Measurements from ENCODE around the gene ADARB2.
"Not testable (repeated sequence)": the region's sequence is repeated elsewhere in the genome, so short reads cannot be mapped to it uniquely, and the experiment has no call there.

The ADARB2 gene

DNA sequence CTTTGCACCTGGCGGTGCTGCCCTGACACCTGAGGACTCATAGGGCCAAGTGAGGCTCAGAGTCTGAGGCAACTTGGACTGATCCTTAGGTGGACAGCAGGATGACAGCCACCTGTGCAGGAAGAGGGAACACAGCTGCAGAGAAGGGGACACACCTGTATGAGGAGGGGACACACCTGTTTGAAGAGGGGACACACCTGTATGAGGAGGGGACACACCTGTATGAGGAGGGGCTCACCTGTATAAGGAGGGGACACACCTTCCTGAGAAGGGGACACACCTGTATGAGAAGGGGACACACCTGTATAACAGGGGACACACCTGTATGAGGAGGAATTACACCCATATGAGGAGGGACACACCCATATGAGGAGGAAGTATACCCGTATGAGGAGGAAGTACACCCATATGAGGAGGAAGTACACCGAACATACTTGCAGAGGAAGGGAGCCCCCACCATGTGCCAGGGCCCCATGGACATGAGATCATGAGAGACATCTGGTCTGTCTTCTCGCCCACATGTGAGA is 285.9 kb downstream of the ADARB2 start:
- no peak for DNase-seq

DNA sequence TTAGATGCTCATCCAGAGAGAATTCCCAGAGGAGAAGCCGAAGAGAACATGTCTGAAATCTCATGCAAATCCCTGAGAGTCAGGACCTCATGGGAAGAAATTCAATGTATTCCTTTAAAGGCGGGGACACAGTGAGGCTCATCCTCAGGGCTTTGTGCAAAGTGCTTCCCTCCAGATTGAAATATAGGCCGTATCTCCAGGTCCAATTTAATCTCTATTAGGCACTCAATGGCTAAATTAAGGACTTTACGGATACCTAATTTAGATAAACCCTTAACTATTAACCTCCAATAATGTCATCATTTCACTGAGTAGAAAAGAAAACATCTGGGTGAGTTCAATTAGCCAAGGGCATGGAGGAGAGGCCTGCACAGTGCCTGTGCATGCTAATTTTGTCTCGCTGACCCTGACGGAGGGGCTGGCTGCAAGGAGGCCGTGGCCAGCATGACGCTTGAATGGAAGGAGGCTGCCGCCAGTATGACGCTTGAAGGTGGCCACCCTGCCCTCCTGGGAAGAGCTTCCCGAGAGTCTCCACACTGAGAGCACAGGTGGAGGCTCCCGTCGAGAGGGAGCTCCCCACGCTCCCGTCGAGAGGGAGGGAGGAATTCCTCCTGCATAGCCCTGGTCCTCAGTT is 287.6 kb downstream of the ADARB2 start:
- DNase-seq = no peak

DNA sequence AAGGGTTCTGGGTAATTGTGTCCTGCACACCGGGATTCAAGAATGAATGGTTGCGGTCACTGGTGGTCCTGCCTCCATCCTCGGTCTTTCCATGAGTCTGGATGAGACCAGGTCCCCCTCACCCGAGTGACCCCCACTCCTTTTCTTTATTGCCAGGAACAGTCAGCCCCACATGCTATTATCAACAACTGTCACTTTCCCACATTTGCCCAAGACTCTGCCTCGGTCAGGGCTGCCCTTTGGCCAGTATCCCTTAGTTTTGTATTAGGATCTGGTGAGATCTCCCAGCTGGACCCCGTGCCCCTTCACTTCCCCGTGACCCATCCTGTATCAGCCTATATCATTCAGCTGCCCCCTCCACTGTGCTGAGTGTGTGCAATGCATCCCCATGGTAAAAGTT is 288.3 kb downstream of the ADARB2 start:
- DNase-seq = no peak

DNA sequence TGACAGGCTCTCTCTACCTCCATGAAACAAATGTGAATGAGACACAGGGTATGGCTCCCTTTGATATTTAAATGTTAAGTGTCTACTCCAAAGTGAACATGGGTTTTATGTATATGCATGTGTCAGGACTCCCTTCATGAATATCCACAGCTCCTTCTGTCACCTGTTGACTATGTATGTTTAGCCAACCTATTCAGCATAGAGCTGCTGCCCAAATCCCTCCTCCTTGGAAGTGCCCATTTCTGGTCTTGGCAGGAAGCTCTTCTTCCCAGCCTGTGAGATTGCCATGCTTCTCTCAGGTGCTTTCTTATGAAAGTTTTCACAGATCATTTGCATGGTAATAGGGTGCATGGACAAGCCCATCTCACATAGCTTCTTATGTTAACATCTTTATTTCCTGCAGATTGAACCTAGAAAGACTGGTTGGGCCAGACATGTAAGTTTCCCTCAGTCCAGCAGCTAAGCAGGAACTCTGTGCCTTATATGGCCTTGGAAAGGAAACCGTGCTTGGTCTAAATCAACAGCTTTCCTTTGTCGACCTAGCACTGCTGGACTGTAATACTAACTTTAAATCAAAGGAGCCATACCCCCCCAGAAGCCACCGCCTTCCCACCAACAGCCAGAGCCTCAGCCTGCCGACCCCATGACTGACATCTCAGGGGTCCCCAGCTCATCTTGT is 288.9 kb downstream of the ADARB2 start:
- DNase-seq = no peak

DNA sequence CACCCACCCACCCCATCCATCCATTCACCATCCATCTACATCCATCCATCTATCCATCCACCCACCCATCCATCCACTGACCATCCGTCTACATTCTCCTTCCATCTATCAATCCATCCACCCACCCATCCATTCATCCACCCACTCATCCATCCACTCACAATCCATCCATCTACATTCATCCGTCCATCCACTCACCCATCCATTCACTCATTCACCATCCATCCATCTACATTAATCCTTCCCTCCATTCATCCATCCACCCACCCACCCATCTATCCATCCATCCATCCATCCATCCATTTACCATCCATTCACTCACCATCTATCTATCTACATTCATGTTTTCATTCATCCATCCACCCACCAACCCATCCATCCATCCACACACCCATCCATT is 292.5 kb downstream of the ADARB2 start:
- no peak for DNase-seq

DNA sequence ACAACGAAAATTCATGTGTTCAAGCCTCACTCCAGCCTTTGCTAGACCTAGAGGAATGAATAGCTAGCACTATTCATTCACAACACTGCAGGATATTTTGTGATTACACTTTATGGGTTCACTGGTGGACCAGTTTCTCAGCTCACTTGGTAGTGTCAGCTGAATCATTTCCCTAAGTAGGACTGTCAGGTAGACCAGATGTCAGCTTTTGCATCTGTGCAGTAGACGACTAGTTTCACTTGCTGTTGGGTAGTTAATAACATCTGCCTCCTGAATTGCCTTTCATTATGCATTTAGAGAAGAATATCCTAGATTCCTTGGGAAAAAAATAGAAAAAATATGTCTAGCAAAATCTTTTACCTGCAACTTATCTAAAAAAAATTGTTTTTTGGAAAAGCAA is 296.4 kb downstream of the ADARB2 start:
- no peak for DNase-seq

DNA sequence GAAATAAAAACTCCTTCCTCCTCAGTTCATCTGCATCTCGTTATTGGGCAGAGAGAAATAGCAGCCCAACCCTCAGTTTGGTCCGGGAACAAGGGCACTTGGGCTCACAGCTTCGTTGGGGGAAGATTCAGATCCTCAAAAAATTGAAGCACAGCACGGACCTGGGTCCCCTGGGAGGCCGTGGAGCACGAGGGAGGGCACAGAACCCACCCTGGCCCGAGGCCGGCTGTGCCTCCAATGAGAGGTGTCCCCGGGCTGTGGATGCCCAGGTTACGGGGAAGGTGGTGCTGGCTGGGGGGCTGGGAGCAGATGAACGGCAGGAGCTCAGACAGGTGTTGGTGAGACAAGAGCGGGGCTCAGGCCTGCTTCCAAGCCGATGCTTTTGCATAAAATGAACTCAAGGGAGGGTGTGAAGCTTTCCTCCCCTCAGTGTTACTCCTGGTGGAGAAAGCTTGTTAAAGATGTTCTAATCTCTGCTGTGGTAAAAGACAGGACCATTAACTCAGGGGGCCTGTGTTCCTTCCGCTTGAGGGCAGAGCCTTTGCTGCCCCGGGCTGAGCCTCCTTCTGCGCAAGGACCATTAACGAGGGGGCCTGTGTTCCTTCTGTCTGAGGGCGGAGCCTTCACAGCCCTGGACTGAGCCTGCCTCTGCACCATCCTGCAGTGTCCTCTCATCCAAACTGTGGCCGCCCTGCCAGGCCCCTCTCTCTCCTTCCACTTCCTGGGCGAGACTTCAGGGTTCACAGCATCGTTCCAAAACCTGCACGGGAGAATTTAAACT is 302.2 kb downstream of the ADARB2 start:
- no peak for DNase-seq

DNA sequence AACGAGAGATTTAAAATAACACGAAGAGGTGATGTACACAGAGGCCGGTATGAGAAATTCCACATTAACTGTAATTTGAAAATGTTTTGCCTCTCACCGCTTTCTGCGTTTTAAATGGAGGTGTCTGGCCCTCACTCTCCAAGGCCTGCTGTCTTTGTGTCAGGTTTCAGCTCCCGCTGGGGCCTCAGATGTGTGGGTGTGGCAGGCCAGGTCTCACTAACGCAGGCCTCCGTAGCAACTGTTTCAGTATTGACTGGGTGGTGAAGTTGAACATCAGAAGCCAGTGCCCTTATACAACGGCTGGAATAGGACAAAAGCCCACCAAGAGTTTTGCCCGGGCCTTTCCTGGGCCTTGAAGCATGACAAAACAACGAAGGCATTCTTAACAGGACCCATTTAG is 303.1 kb downstream of the ADARB2 start:
- DNase-seq = no peak

DNA sequence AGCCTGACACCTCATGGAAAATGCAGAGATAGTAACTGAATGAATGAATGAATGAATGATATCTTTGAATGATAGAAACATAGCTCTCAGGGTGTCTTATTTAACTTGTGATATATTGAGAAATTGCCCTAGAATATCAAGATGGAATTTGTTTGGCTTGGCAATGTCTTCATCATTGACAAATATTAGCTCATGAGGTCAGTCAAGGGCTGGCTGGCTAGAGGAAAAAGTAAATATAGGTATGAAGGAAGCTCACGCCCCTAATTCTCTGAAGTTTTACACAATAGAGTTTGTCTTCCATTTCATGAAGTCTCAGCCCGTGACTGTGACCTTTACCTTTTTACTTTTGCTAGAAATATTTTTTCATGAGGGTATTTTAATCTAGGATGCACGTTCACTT is 305.2 kb downstream of the ADARB2 start:
- DNase-seq = no peak

DNA sequence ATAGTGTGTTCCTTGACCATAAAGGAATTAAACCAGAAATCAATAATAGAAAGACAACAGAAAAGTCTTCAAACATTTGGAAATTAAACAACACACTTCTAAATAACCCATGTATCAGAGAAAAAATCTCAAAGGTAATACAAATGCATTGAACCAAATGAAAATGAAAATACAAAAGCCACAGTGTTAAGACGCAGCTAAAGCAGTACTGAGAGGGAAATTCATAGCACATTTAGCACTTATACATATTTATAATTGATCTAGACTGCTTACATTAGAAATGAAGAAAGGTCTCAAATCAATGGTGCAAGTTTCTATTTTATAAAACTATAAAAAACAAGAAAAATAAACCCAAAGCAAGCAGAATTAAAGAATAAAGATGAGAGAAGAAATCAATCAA is 306.1 kb downstream of the ADARB2 start:
- DNase-seq = no peak

DNA sequence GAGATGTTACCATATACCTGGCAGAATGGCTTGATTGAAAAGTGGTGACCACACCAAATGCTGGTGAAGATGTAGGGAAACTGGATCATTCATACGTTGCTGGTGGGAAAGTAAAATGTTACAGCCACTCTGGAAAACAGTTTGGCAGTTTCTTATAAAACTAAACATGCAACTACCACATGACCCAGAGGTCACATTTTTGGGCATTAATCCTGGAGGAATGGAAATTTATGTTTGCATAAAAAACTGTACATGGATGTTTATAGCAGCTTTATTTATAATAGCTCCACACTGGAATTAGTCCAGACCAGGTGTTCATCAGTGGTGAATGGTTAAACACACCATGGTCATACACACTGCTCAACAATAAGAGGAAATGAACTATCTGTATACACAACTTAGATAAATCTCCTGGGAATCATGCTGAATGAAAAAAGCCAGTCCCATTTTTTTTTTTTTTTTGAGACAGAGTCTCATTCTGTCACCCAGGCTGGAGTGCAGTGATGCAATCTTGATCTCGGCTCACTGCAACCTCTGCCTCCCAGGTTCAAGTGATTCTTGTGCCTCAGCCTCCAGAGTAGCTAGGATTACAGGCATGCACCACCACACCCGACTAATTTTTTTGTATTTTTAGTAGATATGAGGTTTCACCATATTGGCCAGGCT is 309.7 kb downstream of the ADARB2 start:
- DNase-seq = not testable (repeated sequence)

DNA sequence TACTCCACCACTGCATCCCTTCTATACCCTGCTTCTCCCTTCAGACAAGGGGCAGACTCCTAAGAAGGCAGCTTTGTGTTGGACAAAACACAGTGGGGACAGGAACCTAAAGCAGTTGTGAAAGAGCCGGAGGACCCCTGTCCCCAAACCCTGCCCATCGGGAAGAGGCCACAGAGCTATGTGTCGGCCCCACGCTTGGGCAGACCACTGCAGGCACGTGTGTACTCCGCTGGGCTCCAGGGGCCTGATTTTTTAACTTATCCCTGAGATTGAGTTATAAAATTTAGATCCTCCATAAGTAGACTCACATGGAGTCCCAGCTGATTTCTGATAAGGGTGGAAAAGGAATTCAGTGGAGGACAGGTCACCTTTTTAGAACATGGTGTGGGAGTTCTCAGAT is 310.5 kb downstream of the ADARB2 start:
- DNase-seq = no peak

DNA sequence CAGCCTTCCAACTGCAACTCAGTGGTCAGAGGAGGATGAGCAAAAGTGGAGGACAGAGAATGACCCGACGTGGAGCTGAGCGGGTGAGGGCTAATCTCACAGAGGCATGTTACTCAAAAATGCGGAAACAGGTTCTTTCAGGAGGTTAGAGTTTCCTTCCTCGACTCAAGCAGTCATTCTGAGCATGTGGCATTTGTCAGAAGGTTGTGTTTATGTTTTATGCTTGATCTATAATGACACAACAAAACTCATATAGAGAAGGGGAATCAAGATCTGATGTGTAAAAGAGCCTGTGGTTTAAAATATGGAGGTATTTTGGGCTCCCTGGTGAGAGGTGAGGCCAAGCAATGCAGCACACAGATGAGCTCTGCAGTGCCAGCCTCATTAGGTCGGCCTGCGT is 311.4 kb downstream of the ADARB2 start:
- DNase-seq = no peak

DNA sequence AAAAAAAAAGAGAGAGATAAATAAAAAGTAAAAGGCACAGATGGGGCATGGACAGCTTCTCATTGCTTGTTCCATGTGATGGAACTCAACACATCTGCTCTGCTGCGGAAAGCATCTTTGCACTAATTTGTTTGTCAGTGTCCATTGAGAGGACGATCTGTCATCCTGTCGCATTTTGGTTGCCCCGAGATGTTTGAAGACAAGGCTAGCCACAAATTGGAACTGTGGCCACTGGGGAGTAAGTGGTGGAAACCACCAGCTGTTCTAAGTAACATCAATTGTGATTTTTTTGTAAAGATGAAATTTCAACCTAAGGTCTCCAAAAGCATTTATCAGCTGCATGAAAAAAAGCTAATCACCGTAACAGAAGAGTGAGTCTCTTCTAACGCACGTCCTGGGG is 312.7 kb downstream of the ADARB2 start:
- DNase-seq = no peak

DNA sequence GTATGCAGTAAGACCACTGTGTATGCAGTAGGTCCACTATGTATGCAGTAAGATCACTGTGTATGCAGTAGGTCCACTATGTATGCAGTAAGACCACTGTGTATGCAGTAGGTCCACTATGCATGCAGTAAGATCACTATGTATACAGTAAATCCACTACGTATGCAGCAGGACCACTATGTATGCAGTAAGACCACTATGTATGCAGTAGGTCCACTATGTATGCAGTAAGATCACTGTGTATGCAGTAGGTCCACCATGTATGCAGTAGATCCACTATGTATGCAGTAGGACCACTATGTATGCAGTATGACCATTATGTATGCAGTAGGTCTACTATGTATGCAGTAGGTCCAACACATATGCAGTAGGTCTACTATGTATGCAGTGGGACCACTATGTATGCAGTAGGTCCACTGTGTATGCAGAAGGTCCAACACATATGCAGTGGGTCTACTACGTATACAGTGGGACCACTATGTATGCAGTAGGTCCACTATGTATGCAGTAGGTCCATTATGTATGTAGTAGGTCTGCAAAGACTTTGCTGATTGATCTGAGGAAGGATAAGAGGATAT is 313.6 kb downstream of the ADARB2 start:
- no peak for DNase-seq

DNA sequence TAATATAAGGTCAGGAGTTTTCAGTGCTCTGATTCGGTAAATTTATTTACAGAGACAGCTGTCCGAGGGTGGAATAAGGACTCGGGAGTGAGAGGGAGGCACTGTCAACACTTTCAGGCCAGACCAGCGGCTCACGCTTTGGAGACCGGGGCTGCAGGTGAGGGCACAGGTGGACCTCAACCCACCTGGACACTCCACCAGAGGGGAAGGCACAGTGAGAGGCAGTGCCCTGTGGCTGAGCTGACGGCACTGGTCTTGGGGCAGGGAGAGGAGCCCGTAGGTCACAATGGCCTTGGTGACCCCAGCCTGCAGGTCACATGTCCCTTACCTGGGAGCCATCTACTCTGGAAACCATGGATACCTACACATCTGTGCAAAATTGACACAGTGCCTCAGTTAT is 315.1 kb downstream of the ADARB2 start:
- DNase-seq = no peak

DNA sequence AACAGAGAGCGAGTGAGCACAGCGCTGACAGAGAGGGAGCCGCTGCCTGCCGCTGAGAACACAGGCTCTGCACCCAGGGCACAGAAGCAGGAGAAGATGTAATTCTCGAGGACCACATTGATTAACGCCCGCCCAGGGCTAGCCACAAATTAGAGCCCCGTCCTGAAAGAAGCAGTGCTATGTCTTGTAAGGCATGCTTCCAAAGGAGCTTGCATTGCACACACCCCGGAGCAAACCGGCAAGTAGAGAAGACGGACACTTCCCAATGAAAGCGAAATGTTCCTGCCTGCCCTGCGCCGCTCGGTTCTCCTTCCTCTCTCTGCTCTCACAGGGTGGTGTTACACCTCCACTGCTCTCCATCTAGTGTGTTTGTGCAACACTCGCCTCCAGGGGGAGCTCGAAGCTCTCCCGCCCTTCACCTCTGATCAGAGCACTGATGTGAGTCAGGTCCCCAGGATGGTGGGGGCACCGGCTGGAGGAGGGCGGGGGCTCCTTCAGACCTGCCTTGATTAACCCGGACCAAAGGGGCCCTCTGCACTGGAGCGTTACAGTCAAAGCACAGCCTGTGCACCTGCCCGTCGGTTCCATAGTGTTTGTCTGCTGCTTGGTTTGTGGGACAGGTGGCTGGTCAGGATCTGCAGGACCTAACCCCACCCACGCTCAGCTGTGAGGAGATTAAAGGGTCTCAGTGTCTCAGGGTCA is 316.5 kb downstream of the ADARB2 start:
- peak; percentile 56 for DNase-seq

DNA sequence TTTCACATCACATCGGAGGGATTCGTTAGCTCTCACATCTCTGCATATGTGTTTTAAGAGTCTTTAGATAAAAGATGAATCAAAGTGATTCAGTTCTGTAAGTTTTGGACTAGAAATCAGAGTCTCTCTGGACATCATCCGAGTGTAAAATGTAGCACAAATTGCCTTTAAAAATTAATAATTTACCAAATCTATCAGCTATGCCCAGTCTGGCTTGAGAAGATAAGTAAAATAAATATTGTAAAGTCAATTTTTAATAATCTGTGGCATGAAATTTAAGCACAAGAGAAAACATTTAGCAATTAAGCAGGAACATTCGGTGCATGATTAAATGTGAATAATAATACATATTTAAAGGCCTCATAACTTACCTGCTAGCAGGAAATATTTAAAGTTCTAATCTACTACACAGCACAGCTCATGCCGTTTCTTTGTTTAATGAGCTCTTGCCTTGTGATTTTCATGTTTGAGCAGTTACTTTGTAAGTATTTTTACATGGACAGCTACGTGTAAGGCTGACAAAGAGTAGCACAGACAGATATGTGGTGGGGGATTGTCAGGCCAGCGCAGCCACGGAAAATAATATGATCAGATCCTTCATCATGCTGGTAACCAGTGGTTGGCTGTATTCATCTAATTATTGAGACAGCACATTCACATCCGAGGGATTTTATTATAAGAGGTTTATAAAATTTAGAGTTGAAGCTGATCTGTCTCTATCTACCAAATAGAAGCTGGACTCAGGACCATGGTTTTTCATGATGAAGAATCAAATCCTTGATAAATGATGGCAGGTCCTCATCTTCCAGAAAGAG is 317.3 kb downstream of the ADARB2 start:
- no peak for DNase-seq

DNA sequence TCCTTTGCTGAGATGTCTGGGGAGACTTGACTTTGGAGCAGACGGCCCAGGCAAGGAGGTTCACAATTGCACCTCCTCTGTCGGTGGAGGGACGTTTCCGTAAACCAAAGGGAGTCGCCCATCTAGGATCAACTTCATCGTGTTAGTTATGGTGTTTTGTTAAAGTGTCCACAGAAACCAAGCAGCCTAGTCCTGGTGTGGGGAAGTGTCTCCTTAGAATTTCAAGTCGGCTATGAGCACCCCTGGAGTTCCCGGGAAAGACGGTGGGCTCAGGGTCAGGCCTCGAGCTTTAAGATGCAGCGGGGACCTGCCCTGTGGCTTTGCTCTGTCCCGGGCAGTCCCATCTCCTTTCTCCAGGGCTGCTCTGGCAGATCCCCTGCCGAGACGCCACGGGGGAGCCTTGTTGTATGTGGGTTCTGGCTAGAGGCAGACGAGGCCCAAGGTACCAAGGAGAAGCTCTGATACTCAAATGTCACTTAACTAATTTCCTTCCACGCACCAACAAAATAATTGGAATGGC is 319.2 kb downstream of the ADARB2 start:
- no peak for DNase-seq

DNA sequence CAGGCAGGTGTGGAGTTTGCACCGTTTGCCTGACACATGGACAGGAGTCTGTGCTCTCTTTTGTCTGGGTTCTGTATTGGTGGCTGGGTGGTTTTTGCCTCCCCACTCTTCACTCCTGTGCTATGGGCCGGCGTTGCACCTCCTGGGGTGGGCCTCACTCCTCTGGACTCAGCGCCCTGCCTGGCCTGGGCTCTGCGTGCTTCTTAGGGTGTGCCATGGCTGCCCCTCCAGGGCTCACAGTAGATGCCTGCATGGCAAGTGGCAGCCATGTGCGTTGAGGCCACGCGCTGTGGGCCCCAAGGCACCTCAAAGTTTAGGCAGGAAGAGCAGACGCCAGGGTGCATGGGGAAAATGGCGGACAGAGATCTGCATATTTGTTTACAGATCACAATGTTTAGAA is 319.8 kb downstream of the ADARB2 start:
- no peak for DNase-seq

DNA sequence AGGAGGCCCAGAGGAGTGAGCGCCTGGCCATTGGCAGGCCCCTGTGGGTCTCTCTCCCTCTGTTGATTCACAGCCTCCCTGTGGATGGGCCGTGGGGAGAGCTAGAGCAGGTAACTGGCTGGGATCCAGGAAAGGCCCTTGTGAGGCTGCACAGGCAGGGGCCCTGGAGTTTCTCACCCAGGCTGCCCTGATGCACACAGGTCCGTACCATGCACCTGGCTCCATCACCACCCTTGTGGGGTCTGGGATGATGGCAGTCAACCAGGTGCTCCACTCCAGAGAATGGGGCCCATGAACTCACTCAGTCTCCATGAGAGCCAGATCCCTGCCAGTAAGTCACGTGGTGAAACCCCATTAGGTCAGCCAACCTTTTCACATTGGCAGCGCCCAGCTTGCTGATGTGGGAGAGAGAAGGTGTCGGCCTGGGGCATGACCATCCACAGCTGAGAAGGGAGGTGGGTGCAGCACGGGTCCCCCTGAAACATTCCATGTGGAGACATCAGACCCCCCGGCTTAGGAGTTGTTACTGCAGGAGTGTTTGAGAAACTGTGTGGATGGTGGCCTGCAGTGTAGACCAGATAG is 320.8 kb downstream of the ADARB2 start:
- no peak for DNase-seq

All from CD4-positive, alpha-beta T cell treated with Interferon gamma for 1 hour (primary cell).